CD4-positive, alpha-beta memory T cell (primary cell): ENCODE results near the gene TULP1. TPM values are rescaled to one million over a fixed set of nuclear protein-coding genes. Genes with fewer than 3 reads are reported as not detected.

Source experiments
- CTCF ChIA-PET: fragments of 350-600 bp; sonication (Branson Sonifier 250); formaldehyde crosslinking; loops from one replicate; lab custom pipeline; 2021; ENCODE audit warnings: inconsistent platforms; ENCODE audit not compliant: partially characterized antibody; lab: Charles Lee
- POLR2A ChIA-PET: fragments of 350-600 bp; sonication (Branson Sonifier 250); formaldehyde crosslinking; loops from one replicate; lab custom pipeline; 2021; ENCODE audit not compliant: partially characterized antibody; lab: Charles Lee
- DNase-seq, 5 donors: peaks; one replicate each; pipeline versions ENCODE4 v3.0.0 to v3.0.0-alpha.2; 2020 to 2022; ENCODE audit warnings: mixed read lengths in 1 of 5
- H3K27ac ChIP-seq: one replicate; pipeline ENCODE4 v1.7.0; 2013; ENCODE audit warnings: low read depth, low read length
- H3K27me3 ChIP-seq: 2 replicates; pipeline ENCODE4 v1.7.0; 2013; ENCODE audit warnings: mild to moderate bottlenecking, low read length, moderate library complexity; ENCODE audit not compliant: insufficient read depth
- H3K36me3 ChIP-seq: 2 replicates; pipeline ENCODE4 v1.7.0; 2013; ENCODE audit warnings: mild to moderate bottlenecking, low read length, moderate library complexity; ENCODE audit not compliant: insufficient read depth
- H3K4me1 ChIP-seq: 2 replicates; pipeline ENCODE4 v1.7.0; 2013; ENCODE audit warnings: mild to moderate bottlenecking, low read length, moderate library complexity; ENCODE audit not compliant: insufficient read depth
- H3K4me3 ChIP-seq, 2 donors: one replicate each; pipeline ENCODE4 v1.7.0; 2013; ENCODE audit warnings: low read length in 2 of 2, mild to moderate bottlenecking in 1 of 2
- H3K9me3 ChIP-seq, 2 donors: one replicate each; pipeline ENCODE4 v1.7.0; 2013; ENCODE audit warnings: low read length in 2 of 2, control low read depth in 1 of 2; ENCODE audit not compliant: control insufficient read depth in 1 of 2
- H3K27ac Mint-ChIP-seq, 7 donors: one replicate each; pipeline ENCODE4 v1.8.0; 2020 to 2021; ENCODE audit warnings: mixed read lengths in 7 of 7, mild to moderate bottlenecking in 6 of 7, inconsistent platforms in 3 of 7, moderate library complexity in 3 of 7
- H3K27me3 Mint-ChIP-seq, 2 donors: one replicate each; pipeline ENCODE4 v1.8.0; 2020 to 2021; ENCODE audit warnings: mixed read lengths in 2 of 2
- H3K36me3 Mint-ChIP-seq, 2 donors: one replicate each; pipeline ENCODE4 v1.8.0; 2020 to 2021; ENCODE audit warnings: mixed read lengths in 2 of 2, inconsistent platforms in 1 of 2, mild to moderate bottlenecking in 1 of 2
- H3K4me1 Mint-ChIP-seq, 4 donors: one replicate each; pipeline ENCODE4 v1.8.0; 2020 to 2021; ENCODE audit warnings: mixed read lengths in 4 of 4, mild to moderate bottlenecking in 1 of 4
- H3K4me3 Mint-ChIP-seq, 8 donors: one replicate each; pipeline ENCODE4 v1.8.0; 2020 to 2021; ENCODE audit warnings: mixed read lengths in 8 of 8, mild to moderate bottlenecking in 7 of 8, moderate library complexity in 6 of 8, inconsistent platforms in 3 of 8
- H3K9me3 Mint-ChIP-seq, 8 donors: one replicate each; pipeline ENCODE4 v1.8.0; 2020 to 2021; ENCODE audit warnings: mixed read lengths in 8 of 8, mild to moderate bottlenecking in 5 of 8, inconsistent platforms in 3 of 8, moderate library complexity in 1 of 8
- intact Hi-C: fragments of 100-400 bp; cut with micrococcal nuclease; formaldehyde crosslinking; loops from one replicate; pipeline ENCODE4 v1.15.1; 2023
- polyA plus RNA-seq, 2 donors: library from polyadenylated mRNA; unstranded; fragments of 300-500 nt; fragmentation: Illumina TruSeq; gene quantifications; one replicate each; pipeline ENCODE4 v1.2.3, GENCODE V29; 2021
- total RNA-seq, 2 experiments: library from RNA; stranded (reverse); gene quantifications; one replicate each; pipeline ENCODE4 v1.2.3, GENCODE V29; 2021

The TULP1 gene
- total and polyA plus RNA-seq, 4 experiments from 2014 or later: not detected

GRCh38 chr6:35552285-35552917, 39.7 kb upstream of the TULP1 start:
- H3K27ac Mint-ChIP-seq: no peak overlapping the region
- Histone ChIP-seq H3K27ac (no peak overlapping the region), H3K9me3 (no peaks in the 10 kb centered on the region), H3K4me3 (no peak overlapping the region), H3K36me3 (no peaks in the 10 kb centered on the region), H3K4me1 (no peaks in the 10 kb centered on the region), H3K27me3 (no peaks in the 10 kb centered on the region)
- H3K27me3 Mint-ChIP-seq: peaks cover 2% of the 10 kb centered on the region in 2 donors
- H3K36me3 Mint-ChIP-seq: peaks cover 0 to 8% of the 10 kb centered on the region in 2 donors
- DNase-seq: peak in 4 of 5 donors; percentile 56 to 62 (median 60)
- peaks cover 0 to 14% (median 8%) of the 10 kb centered on the region in 8 donors for H3K9me3 Mint-ChIP-seq
- no peak overlapping the region for H3K4me3 Mint-ChIP-seq
- CTCF ChIA-PET: interaction anchor here (0.6 to 4.0 kb wide), 32 partner anchors 9 to 259 kb away, joined by 3 to 63 read pairs (median 4); partner anchors contain the start of genes DEF6 and RPL10A
- POLR2A ChIA-PET: interaction anchor here (0.6 to 2.3 kb wide), 3 partner anchors 30 to 86 kb away, joined by 3 to 14 read pairs (median 3); no protein-coding TSS in a partner anchor
- H3K4me1 Mint-ChIP-seq: peaks cover 0 to 5% (median 3%) of the 10 kb centered on the region in 4 donors
- intact Hi-C loops: loop anchor here (1.0 to 5.0 kb wide), 3 partner anchors 29 to 258 kb away; partner anchors contain the start of gene PPARD

- Mint-ChIP-seq H3K27ac (no peak overlapping the region), H3K36me3 (peaks cover 0 to 8% of the 10 kb centered on the region in 2 donors), H3K27me3 (peaks cover 2% of the 10 kb centered on the region in 2 donors), H3K4me1 (peaks cover 0 to 5% (median 3%) of the 10 kb centered on the region in 4 donors), H3K9me3 (peaks cover 0 to 14% (median 8%) of the 10 kb centered on the region in 8 donors), H3K4me3 (no peak overlapping the region)
- H3K4me3 ChIP-seq: no peak overlapping the region
- no peak for DNase-seq
- no peaks in the 10 kb centered on the region for H3K9me3 ChIP-seq
- intact Hi-C loops: loop anchor here (5.0 kb wide), 1 partner anchor 208 kb away; the partner anchor contains the start of gene PPARD
- no peak overlapping the region for H3K27ac ChIP-seq
- H3K27me3 ChIP-seq: no peaks in the 10 kb centered on the region
- ChIA-PET CTCF (interaction anchor here (0.8 to 4.0 kb wide), 3 partner anchors 10 to 257 kb away, joined by 4 to 63 read pairs (median 22); no protein-coding TSS in a partner anchor), POLR2A (interaction anchor here (1.1 kb wide), 1 partner anchor 28 kb away, joined by 4 read pairs; no protein-coding TSS in a partner anchor)
- no peaks in the 10 kb centered on the region for H3K4me1 ChIP-seq
- H3K36me3 ChIP-seq: no peaks in the 10 kb centered on the region
Measured at GRCh38 chr6:35550437-35550836, 37.7 kb upstream of the TULP1 start.

GRCh38 chr6:35547676-35548075, 35.0 kb upstream of the TULP1 start:
- H3K27ac Mint-ChIP-seq: peak overlapping the region in 1 of 7 donors; percentile 35
- CTCF ChIA-PET: interaction anchor here (1.0 to 1.5 kb wide), 4 partner anchors 15 to 25 kb away, joined by 3 to 6 read pairs (median 4); no protein-coding TSS in a partner anchor
- DNase-seq: no peak

GRCh38 chr6:35544769-35545361, 32.2 kb upstream of the TULP1 start:
- Histone ChIP-seq H3K4me3 (no peak overlapping the region), H3K4me1 (no peaks in the 10 kb centered on the region), H3K27me3 (no peaks in the 10 kb centered on the region), H3K36me3 (no peaks in the 10 kb centered on the region), H3K9me3 (no peaks in the 10 kb centered on the region), H3K27ac (no peak overlapping the region)
- no peak overlapping the region for H3K4me3 Mint-ChIP-seq
- ChIA-PET CTCF (interaction anchor here (1.8 kb wide), 1 partner anchor 22 kb away, joined by 6 read pairs; no protein-coding TSS in a partner anchor), POLR2A (no interaction called here)
- DNase-seq: no peak
- intact Hi-C loops: no loop called here
- H3K4me1 Mint-ChIP-seq: no peaks in the 10 kb centered on the region
- H3K36me3 Mint-ChIP-seq: peaks cover 0 to 2% of the 10 kb centered on the region in 2 donors
- H3K27ac Mint-ChIP-seq: no peak overlapping the region
- H3K27me3 Mint-ChIP-seq: no peaks in the 10 kb centered on the region
- peaks cover 0 to 10% (median 1%) of the 10 kb centered on the region in 8 donors for H3K9me3 Mint-ChIP-seq

More at GRCh38 chr6:35547676-35548075, 35.0 kb upstream of the TULP1 start:
- Mint-ChIP-seq H3K9me3 (peaks cover 0 to 14% (median 8%) of the 10 kb centered on the region in 8 donors), H3K4me3 (no peak overlapping the region), H3K4me1 (peaks cover 0 to 5% (median 3%) of the 10 kb centered on the region in 4 donors), H3K36me3 (peaks cover 0 to 8% of the 10 kb centered on the region in 2 donors), H3K27me3 (peaks cover 2% of the 10 kb centered on the region in 2 donors)
- H3K27ac ChIP-seq: no peak overlapping the region
- no peaks in the 10 kb centered on the region for H3K36me3 ChIP-seq
- POLR2A ChIA-PET: no interaction called here
- intact Hi-C loops: no loop called here
- no peaks in the 10 kb centered on the region for H3K9me3 ChIP-seq
- no peaks in the 10 kb centered on the region for H3K27me3 ChIP-seq
- no peaks in the 10 kb centered on the region for H3K4me1 ChIP-seq
- no peak overlapping the region for H3K4me3 ChIP-seq

GRCh38 chr6:35543459-35544193, 30.9 kb upstream of the TULP1 start:
- ChIA-PET POLR2A (no interaction called here), CTCF (interaction anchor here (1.4 to 1.8 kb wide), 2 partner anchors 9 to 21 kb away, joined by 5 to 6 read pairs; no protein-coding TSS in a partner anchor)
- no peaks in the 10 kb centered on the region for H3K4me1 Mint-ChIP-seq
- no peaks in the 10 kb centered on the region for H3K9me3 ChIP-seq
- no peaks in the 10 kb centered on the region for H3K36me3 Mint-ChIP-seq
- peak overlapping the region in 3 of 7 donors; percentile 16 to 37 (median 17) for H3K27ac Mint-ChIP-seq
- no peak overlapping the region for H3K4me3 Mint-ChIP-seq
- no peaks in the 10 kb centered on the region for H3K27me3 ChIP-seq
- no peaks in the 10 kb centered on the region for H3K36me3 ChIP-seq
- intact Hi-C loops: no loop called here
- H3K4me1 ChIP-seq: no peaks in the 10 kb centered on the region
- peaks cover 0 to 6% (median 0%) of the 10 kb centered on the region in 8 donors for H3K9me3 Mint-ChIP-seq
- no peak overlapping the region for H3K27ac ChIP-seq
- H3K4me3 ChIP-seq: no peak overlapping the region
- no peaks in the 10 kb centered on the region for H3K27me3 Mint-ChIP-seq
- DNase-seq: no peak

- no peaks in the 10 kb centered on the region for H3K4me1 Mint-ChIP-seq
- no peaks in the 10 kb centered on the region for H3K27me3 ChIP-seq
- no peaks in the 10 kb centered on the region for H3K4me1 ChIP-seq
- peaks cover 0 to 1% of the 10 kb centered on the region in 2 donors for H3K27me3 Mint-ChIP-seq
- no peaks in the 10 kb centered on the region for H3K36me3 Mint-ChIP-seq
- peak overlapping the region in 1 of 7 donors; percentile 80 for H3K27ac Mint-ChIP-seq
- H3K9me3 Mint-ChIP-seq: peaks cover 0 to 6% (median 0%) of the 10 kb centered on the region in 8 donors
- ChIA-PET CTCF (no interaction called here), POLR2A (interaction anchor here (0.7 kb wide), 1 partner anchor 121 kb away, joined by 4 read pairs; no protein-coding TSS in a partner anchor)
- no peak overlapping the region for H3K27ac ChIP-seq
- no peak overlapping the region for H3K4me3 Mint-ChIP-seq
- intact Hi-C loops: no loop called here
- H3K9me3 ChIP-seq: no peaks in the 10 kb centered on the region
- H3K4me3 ChIP-seq: no peak overlapping the region
- H3K36me3 ChIP-seq: no peaks in the 10 kb centered on the region
- no peak for DNase-seq
Measured at GRCh38 chr6:35541836-35542235, 29.1 kb upstream of the TULP1 start.
